ENCODE measurements around the gene CTNNA3.

Gene CTNNA3

GRCh38 chr10:66760941-66761340 lies 935.1 kb downstream of the CTNNA3 start:
- H3K27me3 ChIP-seq (ENCODE audit: control insufficient read depth, insufficient read depth, low read length): no peaks in the 10 kb centered on the region
- no peak overlapping the region for H3K4me3 ChIP-seq (ENCODE audit: low read length)
- no peak overlapping the region for H3K9ac ChIP-seq (ENCODE audit: low read length)
- H3K36me3 ChIP-seq (ENCODE audit: control insufficient read depth, insufficient read depth, low read length): no peaks in the 10 kb centered on the region
- no peaks in the 10 kb centered on the region for H3K4me1 ChIP-seq (ENCODE audit: control insufficient read depth, insufficient read depth, low read length)
- H3K9me3 ChIP-seq (ENCODE audit: control insufficient read depth, low read length): no peaks in the 10 kb centered on the region

- Histone ChIP-seq H3K36me3 (ENCODE audit: control insufficient read depth, insufficient read depth, low read length) (no peaks in the 10 kb centered on the region), H3K4me1 (ENCODE audit: control insufficient read depth, insufficient read depth, low read length) (no peaks in the 10 kb centered on the region), H3K27me3 (ENCODE audit: control insufficient read depth, insufficient read depth, low read length) (no peaks in the 10 kb centered on the region), H3K9ac (ENCODE audit: low read length) (no peak overlapping the region), H3K9me3 (ENCODE audit: control insufficient read depth, low read length) (no peaks in the 10 kb centered on the region), H3K4me3 (ENCODE audit: low read length) (no peak overlapping the region)
Observed at GRCh38 chr10:66755474-66755873, 940.5 kb downstream of the CTNNA3 start.

- Histone ChIP-seq H3K4me3 (ENCODE audit: low read length) (no peak overlapping the region), H3K4me1 (ENCODE audit: control insufficient read depth, insufficient read depth, low read length) (no peaks in the 10 kb centered on the region), H3K36me3 (ENCODE audit: control insufficient read depth, insufficient read depth, low read length) (no peaks in the 10 kb centered on the region), H3K9ac (ENCODE audit: low read length) (no peak overlapping the region), H3K9me3 (ENCODE audit: control insufficient read depth, low read length) (no peaks in the 10 kb centered on the region), H3K27me3 (ENCODE audit: control insufficient read depth, insufficient read depth, low read length) (no peaks in the 10 kb centered on the region)
Observed at GRCh38 chr10:66752714-66753113, 943.3 kb downstream of the CTNNA3 start.

- Histone ChIP-seq H3K27me3 (ENCODE audit: control insufficient read depth, insufficient read depth, low read length) (no peaks in the 10 kb centered on the region), H3K4me3 (ENCODE audit: low read length) (no peak overlapping the region), H3K9me3 (ENCODE audit: control insufficient read depth, low read length) (no peaks in the 10 kb centered on the region), H3K9ac (ENCODE audit: low read length) (no peak overlapping the region), H3K4me1 (ENCODE audit: control insufficient read depth, insufficient read depth, low read length) (no peaks in the 10 kb centered on the region), H3K36me3 (ENCODE audit: control insufficient read depth, insufficient read depth, low read length) (no peaks in the 10 kb centered on the region)
Observed at GRCh38 chr10:66748217-66748616, 947.8 kb downstream of the CTNNA3 start.

GRCh38 chr10:66747451-66747850 lies 948.5 kb downstream of the CTNNA3 start:
- Histone ChIP-seq H3K27me3 (ENCODE audit: control insufficient read depth, insufficient read depth, low read length) (no peaks in the 10 kb centered on the region), H3K4me1 (ENCODE audit: control insufficient read depth, insufficient read depth, low read length) (no peaks in the 10 kb centered on the region), H3K36me3 (ENCODE audit: control insufficient read depth, insufficient read depth, low read length) (no peaks in the 10 kb centered on the region), H3K9me3 (ENCODE audit: control insufficient read depth, low read length) (no peaks in the 10 kb centered on the region), H3K9ac (ENCODE audit: low read length) (no peak overlapping the region), H3K4me3 (ENCODE audit: low read length) (no peak overlapping the region)

- Histone ChIP-seq H3K36me3 (ENCODE audit: control insufficient read depth, insufficient read depth, low read length) (no peaks in the 10 kb centered on the region), H3K9me3 (ENCODE audit: control insufficient read depth, low read length) (no peaks in the 10 kb centered on the region), H3K4me1 (ENCODE audit: control insufficient read depth, insufficient read depth, low read length) (no peaks in the 10 kb centered on the region), H3K9ac (ENCODE audit: low read length) (no peak overlapping the region), H3K4me3 (ENCODE audit: low read length) (no peak overlapping the region), H3K27me3 (ENCODE audit: control insufficient read depth, insufficient read depth, low read length) (no peaks in the 10 kb centered on the region)
Observed at GRCh38 chr10:66746711-66747110, 949.3 kb downstream of the CTNNA3 start.

- H3K36me3 ChIP-seq (ENCODE audit: control insufficient read depth, insufficient read depth, low read length): no peaks in the 10 kb centered on the region
- H3K4me1 ChIP-seq (ENCODE audit: control insufficient read depth, insufficient read depth, low read length): no peaks in the 10 kb centered on the region
- H3K9ac ChIP-seq (ENCODE audit: low read length): no peak overlapping the region
- no peaks in the 10 kb centered on the region for H3K27me3 ChIP-seq (ENCODE audit: control insufficient read depth, insufficient read depth, low read length)
- H3K4me3 ChIP-seq (ENCODE audit: low read length): no peak overlapping the region
- H3K9me3 ChIP-seq (ENCODE audit: control insufficient read depth, low read length): no peaks in the 10 kb centered on the region
Observed at GRCh38 chr10:66746246-66746645, 949.7 kb downstream of the CTNNA3 start.

GRCh38 chr10:66744915-66745314 lies 951.1 kb downstream of the CTNNA3 start:
- no peak overlapping the region for H3K9ac ChIP-seq (ENCODE audit: low read length)
- no peak overlapping the region for H3K4me3 ChIP-seq (ENCODE audit: low read length)
- no peaks in the 10 kb centered on the region for H3K36me3 ChIP-seq (ENCODE audit: control insufficient read depth, insufficient read depth, low read length)
- H3K27me3 ChIP-seq (ENCODE audit: control insufficient read depth, insufficient read depth, low read length): no peaks in the 10 kb centered on the region
- H3K9me3 ChIP-seq (ENCODE audit: control insufficient read depth, low read length): no peaks in the 10 kb centered on the region
- H3K4me1 ChIP-seq (ENCODE audit: control insufficient read depth, insufficient read depth, low read length): no peaks in the 10 kb centered on the region

GRCh38 chr10:66737241-66737640 lies 958.8 kb downstream of the CTNNA3 start:
- H3K4me3 ChIP-seq (ENCODE audit: low read length): no peak overlapping the region
- no peaks in the 10 kb centered on the region for H3K27me3 ChIP-seq (ENCODE audit: control insufficient read depth, insufficient read depth, low read length)
- H3K9me3 ChIP-seq (ENCODE audit: control insufficient read depth, low read length): no peaks in the 10 kb centered on the region

GRCh38 chr10:66723608-66724400 lies 972.2 kb downstream of the CTNNA3 start:
- H3K9me3 ChIP-seq (ENCODE audit: control insufficient read depth, low read length): no peaks in the 10 kb centered on the region
- H3K9ac ChIP-seq (ENCODE audit: low read length): no peak overlapping the region
- H3K4me3 ChIP-seq (ENCODE audit: low read length): no peak overlapping the region
- H3K4me1 ChIP-seq (ENCODE audit: control insufficient read depth, insufficient read depth, low read length): no peaks in the 10 kb centered on the region
- H3K27me3 ChIP-seq (ENCODE audit: control insufficient read depth, insufficient read depth, low read length): no peaks in the 10 kb centered on the region
- no peaks in the 10 kb centered on the region for H3K36me3 ChIP-seq (ENCODE audit: control insufficient read depth, insufficient read depth, low read length)

More at GRCh38 chr10:66737241-66737640, 958.8 kb downstream of the CTNNA3 start:
- H3K36me3 ChIP-seq (ENCODE audit: control insufficient read depth, insufficient read depth, low read length): no peaks in the 10 kb centered on the region
- no peak overlapping the region for H3K9ac ChIP-seq (ENCODE audit: low read length)
- no peaks in the 10 kb centered on the region for H3K4me1 ChIP-seq (ENCODE audit: control insufficient read depth, insufficient read depth, low read length)

- Histone ChIP-seq H3K9ac (ENCODE audit: low read length) (no peak overlapping the region), H3K27me3 (ENCODE audit: control insufficient read depth, insufficient read depth, low read length) (no peaks in the 10 kb centered on the region), H3K4me1 (ENCODE audit: control insufficient read depth, insufficient read depth, low read length) (no peaks in the 10 kb centered on the region), H3K9me3 (ENCODE audit: control insufficient read depth, low read length) (no peaks in the 10 kb centered on the region), H3K4me3 (ENCODE audit: low read length) (no peak overlapping the region), H3K36me3 (ENCODE audit: control insufficient read depth, insufficient read depth, low read length) (no peaks in the 10 kb centered on the region)
Observed at GRCh38 chr10:66719483-66719882, 976.5 kb downstream of the CTNNA3 start.

- H3K4me3 ChIP-seq (ENCODE audit: low read length): no peak overlapping the region
- H3K27me3 ChIP-seq (ENCODE audit: control insufficient read depth, insufficient read depth, low read length): no peaks in the 10 kb centered on the region
- no peaks in the 10 kb centered on the region for H3K9me3 ChIP-seq (ENCODE audit: control insufficient read depth, low read length)
- H3K9ac ChIP-seq (ENCODE audit: low read length): no peak overlapping the region
- H3K4me1 ChIP-seq (ENCODE audit: control insufficient read depth, insufficient read depth, low read length): no peaks in the 10 kb centered on the region
- H3K36me3 ChIP-seq (ENCODE audit: control insufficient read depth, insufficient read depth, low read length): no peaks in the 10 kb centered on the region
Observed at GRCh38 chr10:66717231-66717981, 978.6 kb downstream of the CTNNA3 start.
